Fibroblast of skin of left quadriceps (primary cell): Measurements from ENCODE around the gene EBI3.
"Not testable (repeated sequence)": the region's sequence is repeated elsewhere in the genome, so short reads cannot be mapped to it uniquely, and the experiment has no call there.

Experiments used
- DNase-seq, 2 experiments: peaks; one replicate each; pipeline ENCODE4 v3.0.0-alpha.2; 2013; ENCODE audit warnings: low read depth in 2 of 2

EBI3 gene

DNA sequence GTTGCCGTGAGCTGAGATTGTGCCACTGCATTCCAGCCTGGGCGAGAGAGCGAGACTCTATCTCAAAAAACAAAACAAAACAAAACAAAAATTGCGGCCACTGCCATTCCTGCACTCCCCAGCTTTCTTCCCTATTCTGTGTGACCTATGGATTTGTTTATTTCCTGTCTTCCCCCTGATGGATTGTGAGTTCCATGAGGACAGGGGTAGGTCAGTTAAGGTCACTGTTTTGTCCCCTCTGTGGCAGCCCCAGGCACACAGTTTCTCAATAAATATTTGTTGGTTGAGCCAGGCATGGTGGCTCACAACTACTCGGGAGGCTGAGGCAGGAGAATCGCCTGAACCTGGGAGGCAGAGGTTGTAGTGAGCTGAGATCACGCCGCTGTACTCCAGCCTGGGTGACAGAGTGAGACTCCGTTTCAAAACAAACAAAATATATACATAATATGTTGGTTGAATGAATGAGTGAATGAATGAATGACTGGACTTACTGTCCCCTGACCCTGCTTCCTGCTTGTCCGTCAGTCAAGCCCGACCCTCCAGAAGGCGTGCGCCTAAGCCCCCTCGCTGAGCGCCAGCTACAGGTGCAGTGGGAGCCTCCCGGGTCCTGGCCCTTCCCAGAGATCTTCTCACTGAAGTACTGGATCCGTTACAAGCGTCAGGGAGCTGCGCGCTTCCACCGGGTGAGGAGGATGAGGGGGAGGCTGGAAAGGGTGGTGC is 5.0 kb downstream of the EBI3 start:
- DNase-seq: no peak

DNA sequence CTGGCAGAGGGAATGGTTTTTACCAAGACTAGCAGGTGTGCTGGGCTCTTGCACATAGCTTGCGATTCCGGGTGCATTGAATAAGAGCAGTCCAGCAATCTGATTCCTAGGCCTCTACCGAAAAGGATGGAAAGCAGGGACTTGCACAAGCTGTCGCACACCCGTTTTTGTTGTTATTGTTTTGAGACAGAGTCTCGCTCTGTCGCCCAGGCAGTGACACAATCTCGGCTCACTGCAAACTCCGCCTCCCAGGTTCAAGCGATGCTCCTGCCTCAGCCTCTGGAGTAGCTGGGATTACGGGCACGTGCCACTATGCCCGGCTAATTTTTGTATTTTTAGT is 5.5 kb downstream of the EBI3 start:
- no peak for DNase-seq

DNA sequence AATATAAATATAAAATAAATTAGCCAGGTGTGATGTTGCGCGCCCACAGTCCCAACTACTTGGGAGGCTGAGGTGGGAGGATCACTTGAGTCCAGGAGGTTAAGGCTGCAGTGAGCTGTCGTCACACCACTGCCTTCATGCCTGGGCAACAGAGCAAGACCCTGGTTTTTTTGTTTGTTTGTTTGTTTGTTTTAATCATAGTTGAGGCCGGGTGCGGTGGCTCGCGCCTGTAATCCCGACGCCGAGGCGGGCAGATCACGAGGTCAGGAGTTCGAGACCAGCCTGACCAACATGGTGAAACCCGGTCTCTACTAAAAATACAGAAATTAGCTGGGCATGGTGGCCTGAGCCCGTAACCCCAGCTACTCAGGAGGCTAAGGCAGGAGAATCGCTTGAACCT is 8.2 kb downstream of the EBI3 start:
- DNase-seq: not testable (repeated sequence)

DNA sequence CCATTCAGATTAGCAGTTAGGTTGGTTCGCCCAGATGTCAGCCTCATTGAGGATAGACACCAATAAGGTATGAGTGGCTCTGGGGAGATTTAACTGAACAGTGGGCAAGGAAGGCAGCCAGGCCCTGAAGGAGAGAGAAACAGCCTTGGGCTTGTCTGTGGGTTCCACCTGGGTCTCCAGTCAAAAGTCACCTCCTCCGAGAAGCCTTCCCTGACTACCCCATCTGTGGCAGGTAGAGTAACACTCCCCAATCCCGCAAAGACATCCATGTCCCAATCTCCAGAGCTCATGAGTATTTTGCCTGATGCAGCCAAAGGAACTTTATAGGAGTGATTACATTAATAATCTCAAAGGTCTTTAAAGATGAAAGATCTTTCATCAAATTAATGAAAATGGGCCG is 9.5 kb downstream of the EBI3 start:
- DNase-seq: no peak

DNA sequence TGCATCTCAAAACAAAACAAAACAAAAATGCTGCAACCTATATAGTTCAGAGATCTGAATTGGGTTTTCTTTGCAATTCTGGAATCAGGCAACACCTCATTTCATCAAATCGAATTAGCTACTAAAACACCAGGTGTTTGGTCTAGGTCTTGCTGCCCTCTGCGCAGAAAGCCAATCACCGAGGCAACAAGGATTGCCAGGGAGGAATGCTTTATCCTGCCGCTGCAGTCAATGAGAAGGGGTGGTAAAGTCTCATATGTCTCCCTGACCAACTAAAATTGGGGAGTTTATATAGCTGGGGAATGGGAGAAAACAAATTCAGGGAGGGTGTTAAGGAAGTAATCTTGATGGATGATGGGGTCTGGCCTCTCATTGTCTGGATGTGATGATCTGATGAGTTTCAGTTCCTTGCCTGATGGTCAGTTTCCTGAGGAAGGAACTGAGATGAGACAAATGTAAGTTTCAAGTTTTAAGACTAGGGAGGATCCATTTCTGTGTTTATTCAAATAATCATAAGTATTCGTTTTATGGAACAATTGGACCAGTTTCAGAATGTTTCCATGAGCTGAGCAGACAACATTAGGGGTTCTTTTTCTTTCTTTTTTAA is 12.6 kb downstream of the EBI3 start:
- DNase-seq: no peak

DNA sequence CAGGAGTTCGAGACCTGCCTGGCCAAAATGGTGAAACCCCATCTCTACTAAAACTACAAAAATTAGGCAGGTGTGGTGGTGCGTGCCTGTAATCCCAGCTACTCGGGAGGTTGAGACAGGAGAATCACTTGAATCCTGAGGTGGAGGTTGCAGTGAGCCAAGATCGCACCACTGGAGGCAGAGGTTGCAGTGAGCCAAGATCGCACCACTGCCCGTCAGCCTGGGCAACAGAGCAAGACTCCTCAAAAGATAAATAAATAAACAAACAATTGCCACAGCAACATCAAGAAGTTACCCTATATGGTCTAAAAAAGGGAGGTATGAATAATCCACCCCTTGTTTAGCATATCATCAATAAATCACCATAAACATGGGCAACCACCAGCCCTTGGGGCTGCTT is 16.6 kb downstream of the EBI3 start:
- DNase-seq: not testable (repeated sequence)

DNA sequence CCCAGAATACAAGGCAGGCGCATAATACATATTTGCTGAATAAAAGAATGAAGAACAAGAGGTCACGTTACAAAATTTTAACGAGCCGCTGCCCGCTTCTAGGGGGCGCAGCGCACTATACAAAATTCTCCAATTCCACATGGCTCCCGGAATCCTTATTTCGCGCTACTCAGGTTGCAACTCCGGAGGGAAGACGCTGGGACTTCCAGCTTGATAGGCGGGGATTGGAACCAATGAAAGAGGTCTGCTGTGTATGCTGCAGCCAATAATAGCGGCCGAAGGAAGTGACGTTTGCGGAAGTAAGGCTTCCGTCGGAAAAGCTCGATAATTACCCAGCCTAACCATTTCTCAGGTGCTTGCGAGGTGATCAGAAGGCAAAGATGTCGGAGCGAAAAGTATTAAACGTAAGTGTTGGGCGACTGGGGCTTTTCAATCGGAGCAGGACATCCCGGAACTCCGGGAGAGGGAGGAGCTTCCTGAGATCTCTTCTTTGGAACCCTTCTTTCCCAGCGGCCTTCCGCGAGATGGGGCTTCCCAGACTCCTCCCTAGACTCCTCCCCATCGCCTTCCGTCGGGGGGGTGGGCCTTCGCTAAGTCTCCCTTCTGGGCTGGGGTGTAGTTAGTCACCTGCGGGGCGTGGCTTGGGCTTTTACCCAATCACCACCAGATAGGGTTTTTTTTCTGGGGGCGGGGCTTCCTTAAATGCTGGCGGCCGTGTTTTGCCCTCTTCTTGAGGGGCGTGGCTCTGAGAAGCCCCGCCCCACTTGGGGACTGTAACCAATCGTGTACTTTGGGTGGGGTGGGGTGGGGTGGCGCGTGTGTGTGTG is 17.7 kb downstream of the EBI3 start, which contains the start of gene YJU2:
YJU2 (plus strand) TSS at position 314 of the 827 bp plus-strand sequence; CDS start at position 381, 67 bp downstream.
- DNase-seq: peak; percentile 99

DNA sequence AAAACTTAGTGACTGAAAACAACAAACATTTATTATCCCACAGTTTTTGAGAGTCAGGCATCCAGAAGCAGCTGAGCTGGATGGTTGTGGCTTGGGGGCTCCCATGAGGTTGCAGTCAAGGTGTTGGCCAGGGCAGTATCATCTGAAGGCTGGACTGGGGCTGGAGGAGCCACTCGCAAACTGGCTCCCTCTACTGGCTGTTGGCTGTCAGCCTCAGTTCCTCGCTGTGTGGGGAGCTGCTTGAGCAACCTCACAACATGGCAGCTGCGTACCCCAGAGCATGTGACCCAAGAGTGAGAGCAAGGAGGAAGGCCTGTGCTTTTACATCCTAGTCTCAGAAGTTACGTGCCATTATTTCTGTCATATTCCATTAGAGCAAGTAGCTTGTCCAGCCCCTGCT is 27.2 kb downstream of the EBI3 start:
- DNase-seq: no peak

DNA sequence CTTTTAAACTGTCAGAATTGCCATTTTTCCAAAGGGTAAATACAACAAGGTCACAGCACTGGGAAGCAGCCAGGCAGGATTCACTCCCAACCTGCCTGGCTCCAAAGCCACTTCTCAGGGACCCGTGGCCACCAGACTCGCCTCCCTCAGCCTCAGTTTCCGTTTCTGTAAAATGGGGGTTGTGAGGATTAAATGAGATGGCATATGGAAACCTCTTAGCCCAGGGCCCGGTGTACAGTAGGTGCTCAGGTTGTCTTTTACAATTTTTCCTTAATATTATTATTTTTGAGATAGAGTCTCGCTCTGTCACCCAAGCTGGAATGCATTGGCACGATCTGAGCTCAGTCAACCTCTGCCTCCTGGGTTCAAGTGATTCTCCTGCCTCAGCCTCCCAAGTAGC is 27.7 kb downstream of the EBI3 start:
- DNase-seq: no peak

DNA sequence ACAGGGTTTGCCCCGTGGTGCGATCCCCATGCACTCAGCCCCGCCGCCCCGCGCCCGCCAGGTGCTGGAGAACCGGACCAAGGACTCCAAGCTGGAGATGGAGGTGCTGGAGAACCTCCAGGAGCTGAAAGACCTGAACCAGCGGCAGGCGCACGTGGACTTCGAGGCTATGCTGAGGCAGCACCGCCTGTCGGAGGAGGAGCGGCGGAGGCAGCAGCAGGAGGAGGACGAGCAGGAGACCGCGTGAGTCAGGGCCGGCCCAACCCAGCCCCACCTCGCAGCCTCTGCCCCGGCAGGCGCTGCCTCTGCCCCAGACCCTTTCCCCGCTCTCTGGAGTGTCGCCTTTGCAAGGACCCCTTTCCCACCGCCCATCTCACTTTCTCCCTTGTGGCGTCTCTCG is 28.9 kb downstream of the EBI3 start:
- DNase-seq: no peak

DNA sequence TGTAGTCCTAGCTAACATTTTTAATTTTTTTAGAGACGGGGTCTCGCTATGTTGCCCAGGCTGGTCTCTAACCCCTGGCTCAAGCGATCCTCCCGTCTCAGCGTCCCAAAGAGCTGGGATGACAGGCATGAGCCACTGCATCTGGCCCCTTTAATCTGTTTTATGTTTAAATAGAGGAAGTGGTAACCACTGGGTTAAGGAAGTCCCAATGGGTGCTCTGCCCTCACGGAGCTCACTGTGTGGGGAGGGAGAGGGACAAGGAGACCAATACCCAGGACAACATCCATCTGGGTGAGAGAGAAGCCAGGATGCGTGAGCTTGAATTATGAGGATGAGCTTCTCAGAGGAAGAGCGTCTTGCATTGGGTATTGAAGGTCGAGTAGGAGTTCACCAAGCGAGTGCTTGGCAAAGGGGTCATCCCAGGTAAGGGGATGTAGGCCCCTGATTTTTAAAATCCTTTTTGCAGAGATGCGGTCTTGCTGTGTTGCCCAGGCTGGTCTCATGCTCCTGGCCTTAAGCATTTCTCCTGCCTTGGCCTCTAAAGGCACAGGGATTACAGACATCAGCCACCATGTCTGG is 31.4 kb downstream of the EBI3 start:
- DNase-seq: no peak

DNA sequence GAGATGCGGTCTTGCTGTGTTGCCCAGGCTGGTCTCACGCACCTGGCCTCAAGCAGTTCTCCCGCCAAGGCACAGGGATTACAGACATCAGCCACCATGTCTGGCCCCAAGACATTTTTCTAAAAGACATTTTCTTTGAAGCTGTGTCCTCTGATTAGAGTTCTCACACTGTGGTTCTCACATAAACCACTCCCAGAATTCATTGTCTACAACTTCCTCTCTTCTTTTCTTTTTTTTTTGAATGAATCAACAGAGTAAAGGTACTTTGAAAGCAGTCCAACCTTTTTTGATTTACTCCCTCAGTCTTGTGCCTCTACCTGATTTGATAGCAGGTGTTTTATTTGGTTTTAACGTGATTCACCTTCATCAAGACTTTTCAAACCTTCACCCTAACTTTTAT is 35.5 kb downstream of the EBI3 start:
- DNase-seq: no peak

DNA sequence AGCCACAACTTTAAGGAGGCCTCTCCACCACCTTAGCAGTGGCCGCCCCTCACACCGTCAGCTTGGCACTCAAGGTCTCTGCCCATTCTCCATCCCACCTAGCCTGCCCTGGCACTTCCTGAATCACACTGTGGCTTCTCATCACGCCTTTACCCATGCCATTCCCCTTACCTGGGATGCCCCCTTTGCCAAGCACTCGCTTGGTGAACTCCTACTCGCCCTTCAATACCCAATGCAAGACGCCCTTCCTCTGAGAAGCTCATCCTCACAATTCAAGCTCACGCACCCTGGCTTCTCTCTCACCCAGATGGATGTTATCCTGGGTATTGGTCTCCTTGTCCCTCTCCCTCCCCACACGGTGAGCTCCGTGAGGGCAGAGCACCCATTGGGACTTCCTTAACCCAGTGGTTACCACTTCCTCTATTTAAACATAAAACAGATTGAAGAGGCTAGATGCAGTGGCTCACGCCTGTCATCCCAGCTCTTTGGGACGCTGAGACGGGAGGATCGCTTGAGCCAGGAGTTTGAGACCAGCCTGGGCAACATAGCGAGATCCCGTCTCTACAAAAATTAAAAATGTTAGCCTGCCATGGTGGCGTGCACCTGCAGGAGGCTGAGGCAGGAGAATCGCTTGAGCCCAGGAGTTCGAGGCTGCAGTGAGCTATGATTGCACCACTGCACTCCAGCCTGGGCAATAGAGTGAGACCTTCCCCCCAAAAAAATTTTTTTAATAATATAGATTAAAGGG is 37.1 kb downstream of the EBI3 start:
- no peak for DNase-seq

DNA sequence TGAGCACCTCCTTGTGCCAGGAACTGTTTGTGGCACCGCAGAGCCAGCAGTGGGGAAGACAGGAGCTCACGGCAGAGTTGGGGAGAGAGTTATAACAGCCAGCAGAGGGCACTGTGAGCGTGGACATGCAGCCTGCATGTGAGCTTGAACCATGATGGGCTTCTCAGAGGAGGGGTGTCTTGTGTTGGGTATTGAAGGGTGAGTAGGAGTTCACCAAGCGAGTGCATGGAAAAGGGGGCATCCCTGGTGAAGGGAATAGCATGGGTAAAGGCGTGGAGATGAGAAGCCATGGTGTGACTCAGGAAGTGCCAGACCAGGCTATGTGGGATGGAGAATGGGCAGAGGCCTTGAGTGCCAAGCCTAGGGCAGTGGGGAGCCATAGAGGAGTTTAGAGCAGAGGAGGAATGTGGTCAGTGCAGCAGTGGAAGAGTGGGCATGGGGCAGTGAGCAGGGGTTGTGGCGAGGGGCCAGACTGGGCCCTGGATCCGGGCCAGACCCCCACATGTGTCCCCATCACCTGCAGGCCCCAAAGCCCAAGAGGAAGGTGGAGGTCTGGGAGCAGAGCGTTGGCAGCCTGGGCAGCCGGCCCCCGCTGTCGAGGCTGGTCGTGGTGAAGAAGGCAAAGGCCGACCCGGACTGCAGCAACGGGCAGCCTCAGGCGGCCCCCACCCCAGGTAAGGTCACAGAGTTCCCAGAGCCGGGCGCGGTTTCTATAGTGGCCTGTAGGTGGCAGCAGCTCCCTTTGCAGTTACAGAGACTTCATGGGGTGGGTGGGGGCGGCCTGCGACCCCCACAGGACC is 38.0 kb downstream of the EBI3 start:
- DNase-seq: no peak

DNA sequence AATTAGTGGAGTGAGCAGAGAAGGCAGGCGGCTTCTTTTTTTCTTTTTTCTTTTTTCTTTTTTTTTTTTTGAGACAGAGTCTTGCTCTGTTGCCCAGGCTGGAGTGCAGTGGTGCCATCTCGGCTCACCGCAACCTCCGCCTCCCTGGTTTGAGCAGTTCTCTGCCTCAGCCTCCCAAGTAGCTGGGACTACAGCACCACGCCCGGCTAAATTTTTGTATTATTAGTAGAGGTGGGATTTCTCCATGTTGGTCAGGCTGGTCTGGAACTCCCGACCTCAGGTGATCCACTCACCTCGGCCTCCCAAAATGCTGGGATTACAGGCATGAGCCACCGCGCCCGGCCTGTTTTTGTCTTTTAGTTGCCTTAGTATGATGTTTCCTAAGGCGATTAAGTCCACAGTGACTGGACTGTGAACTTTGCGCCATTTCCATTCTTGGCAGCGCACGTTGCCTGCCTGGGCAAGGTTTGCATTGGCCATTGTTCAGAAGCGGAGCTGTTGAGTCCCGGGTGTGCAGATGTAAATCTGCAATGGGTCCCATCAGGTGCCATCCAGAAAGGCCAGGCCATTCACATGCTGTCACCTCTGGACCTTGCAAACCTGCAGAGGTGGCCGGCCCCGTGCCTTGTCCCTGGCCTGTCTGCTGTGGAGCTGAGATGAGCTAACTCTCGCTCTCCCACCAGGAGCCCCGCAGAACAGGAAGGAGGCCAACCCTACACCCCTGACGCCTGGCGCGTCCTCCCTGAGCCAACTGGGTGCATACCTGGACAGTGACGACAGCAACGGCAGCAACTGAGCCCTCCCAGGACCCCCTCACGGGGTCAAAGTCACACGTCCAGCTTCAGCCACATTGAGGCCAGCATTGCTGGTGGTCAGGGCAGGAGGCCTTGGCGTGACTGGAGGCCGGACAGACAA is 38.8 kb downstream of the EBI3 start:
- no peak for DNase-seq

DNA sequence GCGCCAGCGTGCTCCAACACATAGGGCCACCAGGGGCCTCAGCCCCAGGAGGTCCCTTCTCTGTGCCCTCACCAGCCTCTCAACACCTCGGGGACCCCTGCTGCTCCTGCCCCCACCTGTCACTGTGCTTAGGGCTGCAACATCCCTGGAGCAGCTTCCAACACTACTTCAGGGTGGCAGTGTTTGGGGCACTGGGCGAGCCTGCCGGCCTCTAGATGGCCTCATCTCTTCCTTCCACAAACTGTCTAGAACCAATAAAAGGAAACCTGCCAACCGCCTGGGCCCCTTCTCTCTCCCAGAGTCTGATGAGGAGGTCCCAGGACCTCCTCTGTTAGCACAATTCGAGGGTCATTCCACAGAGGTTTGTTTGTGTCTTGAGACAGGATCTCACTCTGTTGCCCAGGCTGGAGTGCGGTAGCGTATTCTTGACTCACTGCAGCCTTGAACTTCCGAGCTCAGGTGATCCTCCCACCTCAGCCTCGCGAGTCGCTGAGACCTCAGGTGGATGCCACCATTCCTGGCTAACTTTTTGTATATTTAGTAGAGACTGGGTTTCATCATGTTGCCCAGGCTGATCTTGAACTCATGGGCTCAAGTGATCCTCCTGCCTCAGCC is 39.6 kb downstream of the EBI3 start:
- DNase-seq: no peak

DNA sequence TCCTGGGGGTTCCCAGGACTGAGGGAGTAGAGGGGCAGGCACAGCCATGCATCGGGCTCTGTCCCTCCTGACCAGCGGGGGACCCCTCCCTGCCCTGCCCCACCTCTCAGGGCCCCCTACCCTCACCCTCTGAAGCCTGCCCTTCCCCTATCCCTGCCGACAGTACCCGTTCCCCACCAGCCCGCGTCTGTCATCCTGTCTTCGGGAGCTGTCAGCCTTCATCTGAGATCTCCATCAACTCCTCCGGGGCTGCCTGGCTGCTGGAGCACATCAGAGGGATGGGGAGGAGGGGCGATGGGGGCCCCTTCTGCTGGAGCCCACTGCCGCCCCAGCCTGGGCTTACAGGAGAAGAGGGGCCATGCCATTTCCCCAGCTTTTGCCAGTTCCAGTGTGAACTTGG is 43.6 kb downstream of the EBI3 start:
- no peak for DNase-seq

DNA sequence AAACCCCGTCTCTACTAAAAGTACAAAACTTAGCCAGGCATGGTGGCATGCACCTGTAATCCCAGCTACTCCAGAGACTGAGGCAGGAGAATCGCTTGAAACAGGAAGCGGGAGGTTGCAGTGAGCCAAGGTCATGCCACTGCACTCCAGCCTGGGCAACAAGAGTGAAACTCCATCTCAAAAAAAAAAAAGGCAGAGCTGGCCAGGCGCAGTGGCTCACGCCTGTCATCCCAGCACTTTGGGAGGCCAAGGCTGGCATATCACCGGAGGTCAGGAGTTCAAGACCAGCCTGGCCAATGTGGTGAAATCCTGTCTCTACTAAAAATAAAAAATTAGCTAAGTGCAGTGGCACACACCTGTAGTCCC is 45.0 kb downstream of the EBI3 start:
- not testable (repeated sequence) for DNase-seq

DNA sequence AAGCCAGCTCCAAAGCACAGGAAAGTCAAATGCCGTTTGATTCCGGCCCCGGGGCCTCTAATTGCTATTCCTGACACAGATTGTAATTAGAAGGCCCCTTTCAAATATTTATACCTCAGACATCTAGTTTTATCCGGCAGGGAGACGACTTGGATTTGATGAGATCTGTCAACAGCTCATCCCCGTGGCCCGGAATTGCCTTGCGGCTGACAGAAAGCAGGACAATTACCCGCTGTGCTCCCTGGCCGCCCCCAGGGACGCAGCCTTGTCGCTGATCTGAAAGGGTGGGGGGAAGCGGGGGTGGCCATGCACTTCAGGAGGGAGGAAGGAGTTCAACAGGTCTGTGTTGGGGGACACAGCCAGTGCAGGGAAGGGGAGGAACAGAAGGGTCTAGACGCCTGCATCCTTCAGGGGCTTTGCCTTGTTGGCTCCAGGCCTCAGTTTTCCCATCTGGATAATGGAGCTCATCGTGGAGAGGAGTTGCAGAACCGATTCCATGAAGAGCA is 47.9 kb downstream of the EBI3 start:
- DNase-seq: no peak
